ENCODE measurements around the gene DCPS.

The DCPS gene

DNA sequence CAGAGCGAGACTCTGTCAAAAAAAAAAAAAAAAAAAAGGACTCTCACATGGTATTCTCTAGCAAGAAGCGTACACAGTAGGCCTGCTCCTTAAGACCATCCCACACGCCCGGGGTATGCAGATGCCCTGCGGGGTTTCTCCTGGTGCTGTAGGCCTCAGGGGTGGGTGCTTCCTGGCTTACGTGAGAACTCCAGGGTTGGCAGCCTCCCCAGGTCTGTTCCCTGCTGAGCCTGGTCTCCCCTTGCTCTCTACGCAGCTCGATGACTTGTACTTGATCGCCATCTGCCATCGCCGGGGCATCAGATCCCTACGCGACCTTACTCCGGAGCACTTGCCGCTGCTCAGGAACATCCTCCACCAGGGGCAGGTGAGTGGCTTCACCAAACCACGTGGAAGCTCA, 39.2 kb downstream of the DCPS start:
- Histone ChIP-seq H2AFZ (ENCODE audit: low read depth, low read length, severe bottlenecking) (no peak overlapping the region), H3K27me3 (ENCODE audit: low read length) (no peaks in the 10 kb centered on the region), H3K9me2 (replicated peaks; ENCODE audit: insufficient read depth, low read length) (no peaks in the 10 kb centered on the region), H3K4me2 (ENCODE audit: low read depth, low read length, poor library complexity, severe bottlenecking) (no peak overlapping the region), H3K36me3 (ENCODE audit: low read length) (no peaks in the 10 kb centered on the region), H3K9ac (ENCODE audit: low read length) (no peak overlapping the region), H3K9me3 (ENCODE audit: insufficient read depth, low read length) (no peaks in the 10 kb centered on the region), H3F3A (ENCODE audit: insufficient read depth) (no peaks in the 10 kb centered on the region), H3K4me3 (ENCODE audit: insufficient read depth, low read length, poor library complexity, severe bottlenecking) (no peak overlapping the region), H4K20me1 (ENCODE audit: low read depth, low read length) (no peaks in the 10 kb centered on the region), H3K79me2 (ENCODE audit: insufficient read depth, low read length) (no peaks in the 10 kb centered on the region), H3K27ac (ENCODE audit: low read depth, low read length) (no peak overlapping the region)
- no peak for TF ChIP-seq EZH2phosphoT487 (conservative IDR thresholded peaks at IDR 0.05; ENCODE audit: low read length)
- TF ChIP-seq, protein P1, sequence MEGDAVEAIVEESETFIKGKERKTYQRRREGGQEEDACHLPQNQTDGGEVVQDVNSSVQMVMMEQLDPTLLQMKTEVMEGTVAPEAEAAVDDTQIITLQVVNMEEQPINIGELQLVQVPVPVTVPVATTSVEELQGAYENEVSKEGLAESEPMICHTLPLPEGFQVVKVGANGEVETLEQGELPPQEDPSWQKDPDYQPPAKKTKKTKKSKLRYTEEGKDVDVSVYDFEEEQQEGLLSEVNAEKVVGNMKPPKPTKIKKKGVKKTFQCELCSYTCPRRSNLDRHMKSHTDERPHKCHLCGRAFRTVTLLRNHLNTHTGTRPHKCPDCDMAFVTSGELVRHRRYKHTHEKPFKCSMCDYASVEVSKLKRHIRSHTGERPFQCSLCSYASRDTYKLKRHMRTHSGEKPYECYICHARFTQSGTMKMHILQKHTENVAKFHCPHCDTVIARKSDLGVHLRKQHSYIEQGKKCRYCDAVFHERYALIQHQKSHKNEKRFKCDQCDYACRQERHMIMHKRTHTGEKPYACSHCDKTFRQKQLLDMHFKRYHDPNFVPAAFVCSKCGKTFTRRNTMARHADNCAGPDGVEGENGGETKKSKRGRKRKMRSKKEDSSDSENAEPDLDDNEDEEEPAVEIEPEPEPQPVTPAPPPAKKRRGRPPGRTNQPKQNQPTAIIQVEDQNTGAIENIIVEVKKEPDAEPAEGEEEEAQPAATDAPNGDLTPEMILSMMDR (IDR thresholded peaks at IDR 0.05; ENCODE audit: insufficient read depth, low read length, poor library complexity, severe bottlenecking) = no peak

DNA sequence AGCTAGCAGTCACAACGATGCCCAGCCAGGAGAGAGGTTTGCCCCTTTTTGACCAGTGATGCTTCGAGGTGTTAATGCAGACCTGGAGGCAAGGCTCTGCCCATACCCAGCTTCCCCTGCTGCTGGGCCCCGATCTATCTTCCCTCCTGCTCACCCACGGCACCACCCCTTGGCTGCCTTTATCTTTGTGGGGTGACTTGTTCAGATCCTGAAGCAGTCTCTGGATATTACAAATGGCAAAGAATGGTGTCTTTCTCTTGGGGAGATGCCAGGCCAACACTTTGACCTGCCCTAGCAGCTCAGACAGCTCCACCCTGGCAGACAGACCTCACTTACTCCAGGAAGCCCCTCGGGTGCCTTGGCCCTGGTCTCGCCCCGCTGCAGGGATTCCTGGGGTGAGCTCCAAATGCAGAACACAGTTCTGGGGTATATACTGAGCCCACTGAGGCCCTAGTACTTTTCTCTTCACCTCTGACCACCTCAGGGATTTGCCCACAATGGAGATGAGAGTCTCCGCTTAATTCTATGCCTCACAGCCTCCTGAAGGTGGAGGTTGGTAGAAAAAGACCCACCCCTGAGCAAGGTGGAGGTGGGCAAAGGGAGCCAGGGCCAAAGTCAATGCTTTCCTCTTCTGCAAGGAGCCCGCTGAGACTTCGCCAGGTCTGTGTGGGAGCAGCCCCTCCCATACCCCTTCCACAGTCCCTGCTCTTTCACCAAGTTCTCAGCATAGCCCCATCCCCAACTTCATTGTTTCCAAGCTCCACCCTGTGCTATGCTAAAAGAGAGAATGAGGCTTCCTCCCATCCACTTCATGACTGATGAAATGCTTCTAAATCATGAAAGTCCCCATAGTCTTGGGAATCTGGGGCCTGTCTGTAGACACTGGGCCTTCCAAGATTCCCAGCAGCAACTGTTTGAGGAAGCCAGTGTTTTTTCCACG, 40.6 kb downstream of the DCPS start:
- no peak for TF ChIP-seq EZH2phosphoT487 (conservative IDR thresholded peaks at IDR 0.05; ENCODE audit: low read length)
- TF ChIP-seq, protein P1 (IDR thresholded peaks at IDR 0.05; ENCODE audit: insufficient read depth, low read length, poor library complexity, severe bottlenecking) = no peak
- Histone ChIP-seq H3K27ac (ENCODE audit: low read depth, low read length) (no peak overlapping the region), H3K4me2 (ENCODE audit: low read depth, low read length, poor library complexity, severe bottlenecking) (no peak overlapping the region)

DNA sequence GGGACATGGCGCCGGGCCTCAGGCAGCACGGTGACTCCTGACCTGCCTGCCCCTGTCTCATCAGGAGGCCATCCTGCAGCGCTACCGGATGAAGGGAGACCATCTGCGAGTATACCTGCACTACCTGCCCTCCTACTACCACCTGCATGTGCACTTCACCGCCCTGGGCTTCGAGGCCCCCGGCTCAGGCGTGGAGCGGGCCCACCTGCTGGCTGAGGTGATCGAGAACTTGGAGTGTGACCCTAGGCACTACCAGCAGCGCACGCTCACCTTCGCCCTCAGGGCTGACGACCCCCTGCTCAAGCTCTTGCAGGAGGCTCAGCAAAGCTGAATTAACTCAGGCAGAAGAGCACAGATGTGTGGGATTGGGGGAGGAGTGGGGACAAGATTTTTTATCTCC, 41.4 kb downstream of the DCPS start:
- no peaks in the 10 kb centered on the region for H3K36me3 ChIP-seq (ENCODE audit: low read length)
- no peak overlapping the region for H3K27ac ChIP-seq (ENCODE audit: low read depth, low read length)
- no peaks in the 10 kb centered on the region for H3K9me3 ChIP-seq (ENCODE audit: insufficient read depth, low read length)
- H3K27me3 ChIP-seq (ENCODE audit: low read length) = no peaks in the 10 kb centered on the region
- H3K4me2 ChIP-seq (ENCODE audit: low read depth, low read length, poor library complexity, severe bottlenecking) = no peak overlapping the region
- no peak overlapping the region for H2AFZ ChIP-seq (ENCODE audit: low read depth, low read length, severe bottlenecking)
- no peaks in the 10 kb centered on the region for H3F3A ChIP-seq (ENCODE audit: insufficient read depth)
- no peaks in the 10 kb centered on the region for H3K79me2 ChIP-seq (ENCODE audit: insufficient read depth, low read length)
- H3K4me3 ChIP-seq (ENCODE audit: insufficient read depth, low read length, poor library complexity, severe bottlenecking) = no peak overlapping the region
- H4K20me1 ChIP-seq (ENCODE audit: low read depth, low read length) = no peaks in the 10 kb centered on the region
- no peak overlapping the region for H3K9ac ChIP-seq (ENCODE audit: low read length)
- H3K9me2 ChIP-seq (replicated peaks; ENCODE audit: insufficient read depth, low read length) = no peaks in the 10 kb centered on the region
- TF ChIP-seq, protein P1 (IDR thresholded peaks at IDR 0.05; ENCODE audit: insufficient read depth, low read length, poor library complexity, severe bottlenecking) = no peak
- TF ChIP-seq EZH2phosphoT487 (conservative IDR thresholded peaks at IDR 0.05; ENCODE audit: low read length) = no peak

More for the DNA sequence above, 40.6 kb downstream of the DCPS start:
- no peak overlapping the region for H3K9ac ChIP-seq (ENCODE audit: low read length)
- H3K79me2 ChIP-seq (ENCODE audit: insufficient read depth, low read length) = no peaks in the 10 kb centered on the region
- no peak overlapping the region for H3K4me3 ChIP-seq (ENCODE audit: insufficient read depth, low read length, poor library complexity, severe bottlenecking)
- H4K20me1 ChIP-seq (ENCODE audit: low read depth, low read length) = no peaks in the 10 kb centered on the region
- no peaks in the 10 kb centered on the region for H3K9me2 ChIP-seq (replicated peaks; ENCODE audit: insufficient read depth, low read length)
- H2AFZ ChIP-seq (ENCODE audit: low read depth, low read length, severe bottlenecking) = no peak overlapping the region
- H3K9me3 ChIP-seq (ENCODE audit: insufficient read depth, low read length) = no peaks in the 10 kb centered on the region
- H3K36me3 ChIP-seq (ENCODE audit: low read length) = no peaks in the 10 kb centered on the region
- no peaks in the 10 kb centered on the region for H3K27me3 ChIP-seq (ENCODE audit: low read length)
- H3F3A ChIP-seq (ENCODE audit: insufficient read depth) = no peaks in the 10 kb centered on the region

Measured in SU-DHL-6 (cell line).